GM13976 (cell line): ENCODE data around the gene LAMB1.

ENCODE experiments used
- DNase-seq: peaks from one replicate; pipeline ENCODE4 v3.0.0; 2012; ENCODE audit warnings: low spot score
- in situ Hi-C: fragments of 300-500 bp; cut with MboI; formaldehyde crosslinking; loops from one replicate; pipeline ENCODE4 v1.12.0; 2022; ENCODE audit warnings: low sequenced_read_pairs, mixed read lengths, inconsistent platforms; ENCODE audit not compliant: unreplicated experiment
- TF ChIP-seq, protein P1 (sequence below): IDR thresholded peaks from 2 replicates; pipeline ENCODE4 v1.5.1; 2012; ENCODE audit warnings: borderline replicate concordance, mild to moderate bottlenecking; ENCODE audit not compliant: insufficient read depth; ENCODE audit errors: extremely low read depth, missing control alignments, control extremely low read depth

Gene LAMB1

DNA sequence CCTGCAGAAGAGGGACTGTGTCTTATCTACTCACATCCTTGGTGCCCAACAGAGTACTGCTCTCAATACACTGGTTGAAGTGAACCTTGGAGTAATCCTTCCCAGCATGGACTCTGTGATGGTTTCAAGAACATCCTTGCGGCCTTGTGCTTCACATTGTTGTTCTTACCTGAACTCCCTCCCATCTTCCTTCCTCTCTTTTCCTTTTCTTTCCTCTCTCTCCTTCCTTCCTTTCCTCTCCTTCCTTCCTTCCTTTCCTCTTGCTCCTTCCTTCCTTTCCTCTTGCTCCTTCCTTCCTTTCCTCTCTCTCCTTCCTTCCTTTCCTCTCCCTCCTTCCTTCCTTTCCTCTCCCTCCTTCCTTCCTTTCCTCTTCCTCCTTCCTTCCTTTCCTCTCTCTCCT, 26.3 kb downstream of the LAMB1 start:
- TF ChIP-seq, protein P1, sequence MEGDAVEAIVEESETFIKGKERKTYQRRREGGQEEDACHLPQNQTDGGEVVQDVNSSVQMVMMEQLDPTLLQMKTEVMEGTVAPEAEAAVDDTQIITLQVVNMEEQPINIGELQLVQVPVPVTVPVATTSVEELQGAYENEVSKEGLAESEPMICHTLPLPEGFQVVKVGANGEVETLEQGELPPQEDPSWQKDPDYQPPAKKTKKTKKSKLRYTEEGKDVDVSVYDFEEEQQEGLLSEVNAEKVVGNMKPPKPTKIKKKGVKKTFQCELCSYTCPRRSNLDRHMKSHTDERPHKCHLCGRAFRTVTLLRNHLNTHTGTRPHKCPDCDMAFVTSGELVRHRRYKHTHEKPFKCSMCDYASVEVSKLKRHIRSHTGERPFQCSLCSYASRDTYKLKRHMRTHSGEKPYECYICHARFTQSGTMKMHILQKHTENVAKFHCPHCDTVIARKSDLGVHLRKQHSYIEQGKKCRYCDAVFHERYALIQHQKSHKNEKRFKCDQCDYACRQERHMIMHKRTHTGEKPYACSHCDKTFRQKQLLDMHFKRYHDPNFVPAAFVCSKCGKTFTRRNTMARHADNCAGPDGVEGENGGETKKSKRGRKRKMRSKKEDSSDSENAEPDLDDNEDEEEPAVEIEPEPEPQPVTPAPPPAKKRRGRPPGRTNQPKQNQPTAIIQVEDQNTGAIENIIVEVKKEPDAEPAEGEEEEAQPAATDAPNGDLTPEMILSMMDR = no peak
- in situ Hi-C loops = no loop called here
- no peak for DNase-seq

DNA sequence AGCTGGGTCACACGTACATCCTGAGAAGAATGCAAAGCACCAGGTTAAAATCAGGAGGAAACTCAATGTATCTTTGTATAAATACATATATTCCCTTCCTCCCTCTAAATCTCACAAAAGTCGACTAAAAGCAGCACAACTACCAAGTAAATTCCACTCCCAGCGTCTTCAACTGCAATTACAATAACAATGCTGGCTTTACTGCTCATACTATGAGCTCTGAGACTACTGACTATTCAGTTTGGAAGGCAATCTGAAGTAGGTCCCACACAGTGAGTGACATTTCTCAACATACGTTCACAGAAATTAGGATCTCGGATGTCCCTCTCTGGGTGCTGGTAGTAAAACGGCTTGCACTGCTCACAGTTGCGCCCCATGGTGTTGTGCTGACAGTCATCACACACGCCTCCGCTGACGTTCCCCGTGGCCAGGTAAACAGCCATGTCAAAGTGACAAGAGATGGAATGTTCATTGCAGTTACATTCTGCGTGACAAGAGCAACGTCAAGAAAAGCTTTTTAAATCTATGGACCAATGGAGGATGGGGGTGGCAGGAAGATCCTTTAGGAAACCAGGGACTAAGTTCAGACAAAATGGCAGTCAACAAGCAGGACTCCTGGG, 27.5 kb downstream of the LAMB1 start:
- TF ChIP-seq, protein P1 = no peak
- no peak for DNase-seq
- in situ Hi-C loops = no loop called here

DNA sequence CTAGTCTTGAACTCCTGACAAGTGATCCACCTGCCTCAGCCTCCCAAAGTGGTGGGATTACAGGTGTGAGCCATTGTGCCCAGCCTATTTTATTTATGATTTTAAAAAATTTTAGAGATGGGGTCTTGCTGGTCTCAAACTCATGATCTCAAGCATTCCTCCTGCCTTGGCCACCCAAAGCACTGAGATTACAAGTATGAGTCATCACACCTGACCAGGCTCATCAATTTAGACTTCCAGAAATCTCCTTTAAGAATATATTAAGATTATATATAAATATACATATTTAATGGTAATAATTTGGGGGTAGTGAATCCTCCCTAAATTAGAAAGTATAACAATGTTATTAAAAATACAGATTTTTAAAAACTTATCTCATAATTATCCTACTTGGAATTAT, 29.1 kb downstream of the LAMB1 start:
- TF ChIP-seq, protein P1 = no peak
- DNase-seq = no peak
- in situ Hi-C loops = no loop called here

DNA sequence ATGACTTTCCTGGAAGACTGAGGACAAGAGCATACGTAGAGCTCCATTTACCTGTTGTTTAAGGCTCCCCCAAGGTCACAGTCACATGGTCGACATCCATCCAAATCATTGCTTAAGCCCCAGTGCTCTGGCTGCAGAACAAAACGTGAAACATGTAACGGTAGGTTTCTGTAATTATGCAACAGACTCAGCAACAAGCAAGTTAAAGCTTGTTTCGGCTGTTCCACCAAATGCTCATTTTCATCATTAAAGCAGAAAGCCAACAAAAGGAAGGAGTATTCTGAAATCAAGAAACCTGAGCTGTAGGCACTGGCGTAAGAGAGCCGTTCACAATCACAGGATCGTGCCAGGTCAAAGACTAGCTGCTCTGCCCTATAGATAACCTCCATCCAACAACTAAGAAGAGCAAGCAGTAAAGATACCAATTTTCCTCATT, 30.0 kb downstream of the LAMB1 start:
- in situ Hi-C loops = no loop called here

DNA sequence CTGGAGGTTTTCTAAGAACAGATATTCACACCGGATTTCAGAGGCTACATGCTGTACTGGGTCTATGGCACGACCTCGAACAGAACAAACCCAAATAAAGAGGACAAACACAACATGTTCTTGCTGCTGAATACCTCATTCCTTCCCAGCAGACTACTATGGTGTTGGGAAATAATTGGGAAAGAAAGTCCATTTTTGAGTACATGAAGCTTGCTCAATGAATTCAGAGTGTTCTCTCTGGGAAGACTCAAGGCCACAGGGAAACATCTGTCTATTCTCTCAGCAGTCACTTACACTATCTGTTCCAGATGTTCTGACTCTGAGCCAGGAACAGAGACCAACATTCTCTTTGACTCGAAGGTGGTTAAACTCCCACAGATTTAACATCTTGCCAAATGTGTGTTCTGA, 30.9 kb downstream of the LAMB1 start:
- in situ Hi-C loops = no loop called here
- DNase-seq = no peak
- TF ChIP-seq, protein P1 = no peak

More for the DNA sequence above, 30.0 kb downstream of the LAMB1 start:
- TF ChIP-seq, protein P1 = no peak
- DNase-seq = no peak

DNA sequence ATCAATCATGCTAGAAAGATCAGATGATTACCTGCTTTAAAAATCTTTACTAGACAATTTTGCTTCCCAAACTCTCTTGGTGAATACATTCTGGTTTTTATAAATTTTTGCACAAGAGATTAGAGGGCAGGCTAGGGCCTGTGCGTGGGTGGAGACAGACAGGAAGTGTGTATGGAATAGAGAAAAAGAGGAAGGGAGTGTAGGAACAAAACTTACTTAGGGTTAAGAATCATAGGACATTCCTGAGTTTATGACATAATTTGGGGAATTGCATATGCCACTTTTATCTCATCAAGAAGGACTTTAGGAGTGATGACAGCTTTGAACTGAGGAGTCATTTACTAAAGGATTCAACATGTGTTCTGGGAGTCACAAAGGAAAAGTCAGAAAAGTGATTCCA, 31.3 kb downstream of the LAMB1 start:
- in situ Hi-C loops = no loop called here
- TF ChIP-seq, protein P1 = no peak
- no peak for DNase-seq
